Lung (tissue), 12 donors: ENCODE data around the gene SYT13. TPM values are rescaled to one million over a fixed set of nuclear protein-coding genes. Genes with fewer than 3 reads are reported as not detected.

Experiments used
- ATAC-seq: fragments of 200-7000 bp; cut with Tn5 transposase; one replicate; pipeline ENCODE4 v1.9.1; 2020; ENCODE audit warnings: moderate number of reproducible peaks; ENCODE audit not compliant: insufficient read depth, low FRiP score
- DNase-seq, 3 donors: peaks; one replicate each; pipeline ENCODE4 v3.0.0-alpha.2; 2013 to 2017
- H3K27ac ChIP-seq, 2 donors: one replicate each; pipeline ENCODE4 v1.5.1; 2013; ENCODE audit warnings: mild to moderate bottlenecking in 2 of 2, moderate library complexity in 2 of 2, control low read depth in 1 of 2, inconsistent platforms in 1 of 2, low read depth in 1 of 2, low read length in 1 of 2
- H3K27me3 ChIP-seq, 3 donors: one replicate each; pipeline ENCODE4 v1.5.1; 2013; ENCODE audit warnings: low read length in 2 of 3; ENCODE audit not compliant: control insufficient read depth in 3 of 3, insufficient read depth in 3 of 3
- H3K36me3 ChIP-seq, 4 donors: one replicate each; pipeline ENCODE4 v1.5.1; 2013; ENCODE audit warnings: low read length in 4 of 4, mild to moderate bottlenecking in 1 of 4, moderate library complexity in 1 of 4; ENCODE audit not compliant: control insufficient read depth in 4 of 4, insufficient read depth in 4 of 4
- H3K4me1 ChIP-seq, 5 donors: one replicate each; pipeline ENCODE4 v1.5.1; 2013; ENCODE audit warnings: low read length in 5 of 5, mild to moderate bottlenecking in 2 of 5, moderate library complexity in 1 of 5; ENCODE audit not compliant: control insufficient read depth in 5 of 5, insufficient read depth in 5 of 5
- H3K4me3 ChIP-seq: one replicate; pipeline ENCODE4 v1.5.1; 2013; ENCODE audit warnings: mild to moderate bottlenecking, control low read depth, moderate library complexity
- H3K9ac ChIP-seq, 2 donors: one replicate each; pipeline ENCODE4 v1.5.1; 2013; ENCODE audit warnings: low read length in 2 of 2, control low read depth in 1 of 2; ENCODE audit not compliant: insufficient read depth in 1 of 2
- H3K9me3 ChIP-seq, 4 donors: one replicate each; pipeline ENCODE4 v1.5.1; 2013; ENCODE audit warnings: low read length in 3 of 4, mild to moderate bottlenecking in 1 of 4, moderate library complexity in 1 of 4; ENCODE audit not compliant: control insufficient read depth in 4 of 4, insufficient read depth in 3 of 4
- WGBS, 2 donors: extraction: QIAGEN DNeasy Blood & Tissue Kit; methylation state at CpG; one replicate each; pipeline ENCODE4 v1.1.7; 2013; 5-methylcytosine and 5-hydroxymethylcytosine counted together
- polyA plus RNA-seq, 2 donors: library from polyadenylated mRNA; stranded (reverse); fragments of 200-250 nt; gene quantifications; one replicate each; pipeline ENCODE4 v1.2.1, GENCODE V29; 2013
- total RNA-seq, 2 donors: library from RNA; depleted of rRNA in 1 of 2; stranded (reverse); fragments of >200 nt in 1 of 2; gene quantifications; one replicate each; pipeline ENCODE4 v1.2.1, GENCODE V29; 2014 to 2021
- TF ChIP-seq, protein P1 (sequence below): IDR thresholded peaks from 2 replicates; pipeline ENCODE4 v1.5.1; 2012; ENCODE audit warnings: mild to moderate bottlenecking; ENCODE audit errors: control extremely low read depth, extremely low read depth
- donor health status: control.
- donor health status: control.
- donor health status: Bipolar disorder and iron deficiency.
- donor health status: healthy.
- donor health status: DM: yes; HTN: yes; CAD: no.

The SYT13 gene
- total and polyA plus RNA-seq, 4 donors: 0.06 to 6.2 (median 0.16) TPM

GRCh38 chr11:45318516-45318915 is 32.4 kb upstream of the SYT13 start:
- Histone ChIP-seq H3K4me3 (no peak overlapping the region), H3K36me3 (no peaks in the 10 kb centered on the region), H3K9ac (no peak overlapping the region), H3K4me1 (no peaks in the 10 kb centered on the region), H3K27me3 (peaks cover 0 to 5% (median 4%) of the 10 kb centered on the region in 3 donors), H3K27ac (no peak overlapping the region), H3K9me3 (peaks cover 0 to 2% (median 0%) of the 10 kb centered on the region in 4 donors)
- TF ChIP-seq, protein P1, sequence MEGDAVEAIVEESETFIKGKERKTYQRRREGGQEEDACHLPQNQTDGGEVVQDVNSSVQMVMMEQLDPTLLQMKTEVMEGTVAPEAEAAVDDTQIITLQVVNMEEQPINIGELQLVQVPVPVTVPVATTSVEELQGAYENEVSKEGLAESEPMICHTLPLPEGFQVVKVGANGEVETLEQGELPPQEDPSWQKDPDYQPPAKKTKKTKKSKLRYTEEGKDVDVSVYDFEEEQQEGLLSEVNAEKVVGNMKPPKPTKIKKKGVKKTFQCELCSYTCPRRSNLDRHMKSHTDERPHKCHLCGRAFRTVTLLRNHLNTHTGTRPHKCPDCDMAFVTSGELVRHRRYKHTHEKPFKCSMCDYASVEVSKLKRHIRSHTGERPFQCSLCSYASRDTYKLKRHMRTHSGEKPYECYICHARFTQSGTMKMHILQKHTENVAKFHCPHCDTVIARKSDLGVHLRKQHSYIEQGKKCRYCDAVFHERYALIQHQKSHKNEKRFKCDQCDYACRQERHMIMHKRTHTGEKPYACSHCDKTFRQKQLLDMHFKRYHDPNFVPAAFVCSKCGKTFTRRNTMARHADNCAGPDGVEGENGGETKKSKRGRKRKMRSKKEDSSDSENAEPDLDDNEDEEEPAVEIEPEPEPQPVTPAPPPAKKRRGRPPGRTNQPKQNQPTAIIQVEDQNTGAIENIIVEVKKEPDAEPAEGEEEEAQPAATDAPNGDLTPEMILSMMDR: no peak
- ATAC-seq (no peak), DNase-seq (no peak)
- 87 to 96% methylated on average over 2 of the region's 2 CpGs for WGBS, 2 donors

DNA sequence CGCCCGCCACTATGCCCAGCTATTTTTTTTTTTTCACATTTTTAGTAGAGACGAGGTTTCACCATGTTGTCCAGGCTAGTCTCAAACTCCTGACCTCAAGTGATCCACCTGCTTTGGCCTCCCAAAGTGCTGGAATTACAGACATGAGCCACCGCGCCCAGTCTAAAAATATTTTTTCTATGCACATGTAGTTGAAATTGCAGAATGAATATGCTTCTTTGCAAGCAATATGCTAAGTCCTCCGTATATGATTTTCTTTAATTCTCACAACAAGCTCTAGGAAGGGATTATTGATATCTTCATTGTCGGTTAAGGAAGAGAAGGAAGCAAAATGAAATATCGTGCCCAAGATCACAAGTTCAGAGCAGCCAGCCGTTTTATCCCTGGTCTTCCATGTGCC is 30.1 kb upstream of the SYT13 start:
- DNase-seq: no peak
- peaks cover 0 to 2% (median 0%) of the 10 kb centered on the region in 4 donors for H3K9me3 ChIP-seq
- no peak overlapping the region for H3K9ac ChIP-seq
- TF ChIP-seq, protein P1: no peak
- H3K4me1 ChIP-seq: no peaks in the 10 kb centered on the region
- WGBS, 2 donors: 87 to 96% methylated on average over 9 of the region's 9 CpGs
- no peak overlapping the region for H3K27ac ChIP-seq
- no peak for ATAC-seq
- H3K36me3 ChIP-seq: no peaks in the 10 kb centered on the region
- H3K27me3 ChIP-seq: peaks cover 0 to 5% (median 4%) of the 10 kb centered on the region in 3 donors
- H3K4me3 ChIP-seq: no peak overlapping the region

- Histone ChIP-seq H3K9ac (no peak overlapping the region), H3K4me1 (no peaks in the 10 kb centered on the region), H3K9me3 (peaks cover 0 to 2% (median 0%) of the 10 kb centered on the region in 4 donors), H3K27me3 (peaks cover 0 to 5% (median 4%) of the 10 kb centered on the region in 3 donors), H3K4me3 (no peak overlapping the region), H3K36me3 (no peaks in the 10 kb centered on the region), H3K27ac (no peak overlapping the region)
- TF ChIP-seq, protein P1: no peak
- WGBS, 2 donors: 94 to 98% methylated on average over 2 of the region's 2 CpGs
- DNase-seq (no peak), ATAC-seq (no peak)
These were observed 28.8 kb upstream of the SYT13 start for GRCh38 chr11:45314900-45315299.

DNA sequence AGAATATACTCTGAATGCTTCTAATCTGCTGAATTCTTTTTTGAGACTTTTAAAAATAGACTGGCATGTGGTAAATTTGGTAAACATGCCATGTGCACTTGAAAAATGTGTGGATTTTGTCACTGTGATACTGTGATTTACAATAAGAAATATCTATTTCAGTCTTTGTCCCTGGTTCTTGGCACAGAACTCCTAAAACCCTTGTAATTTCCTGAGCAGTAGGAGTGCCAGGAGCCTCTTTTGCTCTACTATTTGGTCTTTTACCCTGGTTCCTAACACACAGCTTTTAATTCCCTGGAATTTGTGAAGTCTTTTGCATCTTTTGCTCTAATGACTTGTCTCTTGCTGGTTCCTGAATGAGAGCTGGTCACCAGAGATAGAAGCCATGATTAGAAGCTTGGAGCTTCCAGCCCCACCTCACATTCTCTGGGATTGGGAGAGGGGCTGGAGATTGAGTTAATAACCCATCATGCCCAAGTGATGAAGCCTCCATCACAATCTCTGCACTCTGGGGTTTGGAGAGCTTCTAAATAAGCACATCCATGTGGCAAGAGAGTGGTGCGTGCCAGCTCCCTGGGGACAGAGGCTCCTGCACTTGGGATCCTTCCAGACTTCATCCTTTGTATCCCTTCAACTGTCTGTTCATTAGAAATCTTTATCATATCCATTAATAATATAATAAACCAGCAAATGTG is 27.2 kb upstream of the SYT13 start:
- TF ChIP-seq, protein P1: no peak
- H3K27me3 ChIP-seq: peaks cover 0 to 5% (median 4%) of the 10 kb centered on the region in 3 donors
- DNase-seq (no peak), ATAC-seq (no peak)
- 84 to 89% methylated on average over 1 of the region's 1 CpG for WGBS, 2 donors
- H3K4me3 ChIP-seq: no peak overlapping the region
- no peaks in the 10 kb centered on the region for H3K4me1 ChIP-seq
- H3K9me3 ChIP-seq: no peaks in the 10 kb centered on the region
- H3K9ac ChIP-seq: no peak overlapping the region
- H3K27ac ChIP-seq: no peak overlapping the region
- H3K36me3 ChIP-seq: no peaks in the 10 kb centered on the region
